ENCODE measurements around the gene PLEKHG3. TPM values are rescaled to one million over a fixed set of nuclear protein-coding genes. Genes with fewer than 3 reads are reported as not detected.

PLEKHG3 gene
- total RNA-seq, 1 donor from 2014 or later, result 6.2 TPM

DNA sequence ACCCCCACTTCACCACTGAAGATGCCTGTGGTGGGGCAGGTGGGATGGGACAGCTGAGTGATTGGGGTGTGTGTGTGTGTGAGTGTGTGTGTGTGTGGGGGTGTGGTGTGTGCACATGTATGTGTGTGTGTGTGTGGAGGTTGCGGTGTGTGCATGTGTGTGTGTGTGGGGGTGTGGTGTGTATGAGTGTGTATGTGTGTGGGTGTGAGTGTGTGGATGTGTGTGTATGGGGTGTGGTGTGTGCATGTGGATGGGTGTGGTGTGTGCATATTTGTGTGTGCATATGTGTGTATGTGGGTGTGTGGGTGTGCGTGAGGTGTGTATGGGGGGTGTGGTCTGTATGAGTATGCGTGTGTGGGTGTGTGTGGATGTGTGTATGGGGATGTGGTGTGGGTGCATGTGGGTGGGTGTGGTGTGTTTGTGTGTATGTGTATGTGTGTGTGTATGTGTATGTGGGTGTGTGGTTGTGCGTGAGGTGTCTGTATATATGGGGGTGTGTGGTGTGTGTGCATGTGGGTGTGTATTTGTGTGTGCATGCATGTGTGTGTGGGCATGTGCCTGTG is 61.6 kb downstream of the PLEKHG3 start:
- DNase-seq, result no peak

GRCh38 chr14:64766430-64767151 is 62.4 kb downstream of the PLEKHG3 start:
- no peak for DNase-seq

GRCh38 chr14:64767215-64767964 is 63.2 kb downstream of the PLEKHG3 start:
- DNase-seq, result no peak

GRCh38 chr14:64768401-64769095 is 64.3 kb downstream of the PLEKHG3 start:
- no peak for DNase-seq

- no peak for DNase-seq
These were observed 65.1 kb downstream of the PLEKHG3 start for GRCh38 chr14:64769096-64770020.

- no peak for DNase-seq
These were observed 66.5 kb downstream of the PLEKHG3 start for GRCh38 chr14:64770751-64771150.

DNA sequence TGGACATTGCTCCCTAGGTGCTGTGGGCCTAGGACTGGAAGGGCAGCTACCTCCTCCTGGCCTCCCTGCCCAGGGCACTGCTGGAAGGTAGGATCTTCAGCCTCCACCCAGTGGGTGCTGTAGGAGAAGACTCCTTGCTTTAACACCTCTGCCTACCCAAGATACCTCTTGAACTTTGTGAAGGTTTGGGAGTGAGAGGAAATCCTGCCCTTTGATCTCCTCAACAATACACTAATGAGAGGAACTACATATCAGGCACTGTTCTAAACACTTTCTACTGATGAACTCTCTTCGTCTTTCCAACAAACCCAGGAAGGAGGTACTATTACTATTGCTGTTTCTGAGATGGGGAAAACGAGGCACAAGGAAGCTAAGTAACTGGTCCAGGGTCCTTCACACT is 66.9 kb downstream of the PLEKHG3 start:
- DNase-seq, result no peak

GRCh38 chr14:64772397-64772950 is 68.2 kb downstream of the PLEKHG3 start:
- DNase-seq, result no peak

DNA sequence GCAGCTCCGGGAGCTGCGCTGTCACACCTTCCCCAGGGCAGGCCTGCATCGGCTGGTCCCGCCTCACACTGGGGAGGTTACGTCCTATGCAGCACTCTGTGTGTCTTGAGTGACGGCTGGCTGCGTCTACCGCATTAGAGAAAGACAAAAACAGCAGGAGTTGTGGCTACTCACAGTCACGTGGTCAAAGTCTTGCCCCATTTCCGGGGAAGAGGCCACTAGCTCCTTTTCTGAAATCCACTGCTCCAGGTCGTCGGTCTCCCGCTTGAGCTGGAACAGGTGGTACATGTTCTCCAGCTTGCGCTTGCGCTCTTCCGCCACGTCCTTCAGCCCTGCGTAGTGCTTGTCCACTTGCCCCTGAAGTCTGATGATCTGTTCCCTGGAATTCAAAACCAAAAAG is 68.8 kb downstream of the PLEKHG3 start:
- no peak for DNase-seq

DNA sequence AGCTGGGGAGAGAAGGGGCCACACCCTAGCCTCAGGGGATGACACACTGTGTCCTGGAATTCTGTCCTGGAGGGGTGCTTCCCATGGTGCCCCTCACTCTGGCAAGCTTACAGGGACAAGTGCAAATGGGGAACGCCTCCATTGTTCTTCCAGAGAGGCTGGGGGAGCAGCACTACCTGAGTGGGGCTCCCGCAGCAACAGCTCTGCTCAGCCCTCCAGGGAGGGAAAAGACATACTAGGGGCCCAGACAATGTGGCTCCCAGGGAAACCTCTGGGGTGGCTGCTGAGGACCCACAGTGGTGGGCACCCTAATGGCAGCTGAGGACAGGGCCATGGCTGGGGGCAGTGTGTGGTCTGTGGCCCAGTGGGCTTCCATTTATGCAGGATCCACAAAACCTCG is 69.4 kb downstream of the PLEKHG3 start:
- no peak for DNase-seq

GRCh38 chr14:64774272-64774671 is 70.0 kb downstream of the PLEKHG3 start:
- DNase-seq, result no peak

GRCh38 chr14:64775081-64775777 is 71.0 kb downstream of the PLEKHG3 start:
- DNase-seq, result no peak

GRCh38 chr14:64777461-64777860 is 73.2 kb downstream of the PLEKHG3 start:
- DNase-seq, result no peak

- DNase-seq, result no peak
These were observed 74.0 kb downstream of the PLEKHG3 start for GRCh38 chr14:64778104-64778754.

GRCh38 chr14:64779472-64779871 is 75.2 kb downstream of the PLEKHG3 start:
- no peak for DNase-seq

GRCh38 chr14:64782196-64782595 is 78.0 kb downstream of the PLEKHG3 start:
- DNase-seq, result no peak

- no peak for DNase-seq
These were observed 79.8 kb downstream of the PLEKHG3 start for GRCh38 chr14:64784006-64784405.

GRCh38 chr14:64786296-64787149 is 82.3 kb downstream of the PLEKHG3 start:
- no peak for DNase-seq

DNA sequence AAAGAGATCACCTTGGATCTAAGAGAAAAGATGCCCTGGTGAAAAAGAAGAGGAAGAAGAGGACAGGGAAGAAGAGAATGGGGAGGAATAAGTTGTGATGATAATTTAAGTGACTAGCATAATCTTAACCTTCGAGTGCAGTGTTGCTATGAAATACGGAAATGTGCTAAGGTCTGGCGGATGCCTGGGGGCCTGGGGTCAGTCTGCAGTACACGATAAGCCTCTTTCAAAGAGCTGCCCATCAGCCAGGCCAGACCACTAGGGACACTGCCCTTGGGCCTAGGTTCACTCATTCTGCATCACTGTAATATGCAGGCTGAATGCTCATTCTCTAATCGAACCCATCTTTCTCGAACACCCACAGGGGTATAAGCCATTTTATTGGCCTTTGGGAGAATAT is 83.4 kb downstream of the PLEKHG3 start:
- no peak for DNase-seq

Measured in occipital lobe (tissue), 2 donors.